Jurkat, Clone E6-1 (cell line): ENCODE data around the gene IRAK1. TPM values are rescaled to one million over a fixed set of nuclear protein-coding genes. Genes with fewer than 3 reads are reported as not detected.

ENCODE experiments used
- DNase-seq: peaks from one replicate; pipeline ENCODE4 v3.0.0-alpha.2; 2011; ENCODE audit warnings: low read depth, low spot score
- H3K4me3 ChIP-seq: 2 replicates; pipeline ENCODE4 v1.5.1; 2011; ENCODE audit warnings: mild to moderate bottlenecking, low read length, control low read depth, moderate library complexity
- polyA plus RNA-seq: library from polyadenylated mRNA; unstranded; fragments of >200 nt; gene quantifications from one replicate; pipeline ENCODE4 v1.2.1, GENCODE V29; 2012; ENCODE audit warnings: missing spikeins; ENCODE audit not compliant: insufficient read length, insufficient read depth

IRAK1 gene
- 91.1 TPM for polyA plus RNA-seq

DNA sequence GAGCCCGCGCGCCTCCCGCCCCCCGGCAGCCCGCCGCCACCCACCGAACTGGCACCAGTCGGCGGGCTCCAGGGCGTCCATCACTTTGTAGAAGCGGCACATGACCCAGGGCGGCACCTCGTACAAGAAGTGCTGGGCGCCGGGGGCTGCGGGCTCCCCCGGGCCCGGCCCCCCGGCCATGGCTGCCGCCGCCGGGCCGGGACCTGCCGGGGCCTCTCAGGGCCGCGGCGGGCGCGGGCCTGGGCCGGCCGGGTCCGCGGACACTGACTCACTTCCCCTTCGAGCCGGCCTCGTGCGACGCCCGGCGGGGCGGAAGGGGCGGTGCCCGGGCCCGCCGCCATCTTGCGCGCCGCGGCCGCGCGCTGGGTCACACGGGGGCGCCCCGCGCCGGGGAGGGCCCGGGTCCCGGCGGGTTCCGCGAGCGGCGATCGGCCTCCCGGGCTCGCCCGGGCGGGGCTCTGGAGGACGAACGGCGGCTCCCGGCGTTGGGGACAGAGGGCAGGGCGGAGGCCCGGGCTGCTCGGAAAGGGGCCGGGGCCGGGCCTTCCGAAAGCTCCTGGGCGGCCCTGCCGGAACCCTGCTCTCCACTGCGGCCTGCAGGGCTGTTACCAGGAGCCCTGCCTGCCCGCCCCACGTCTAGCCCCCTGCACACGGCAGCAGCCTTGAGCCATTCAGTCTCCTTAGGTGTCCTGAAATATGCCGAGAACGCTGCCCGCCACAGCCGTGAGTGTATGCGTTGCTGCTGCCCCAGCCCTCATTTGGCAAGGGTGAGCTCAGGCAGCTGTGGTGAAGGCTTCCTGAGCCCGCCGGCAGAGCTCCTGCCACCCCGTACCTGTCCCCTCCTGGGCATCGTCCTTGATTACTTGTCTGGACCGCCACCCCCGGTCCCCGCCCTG, at the start of gene IRAK1:
TSS of gene IRAK1 (minus strand) at position 270 of the 896 bp plus-strand sequence. CDS start at position 180, 90 bp downstream.
- H3K4me3 ChIP-seq, result peak within 1 kb of the TSS; percentile 74
- no peak for DNase-seq

DNA sequence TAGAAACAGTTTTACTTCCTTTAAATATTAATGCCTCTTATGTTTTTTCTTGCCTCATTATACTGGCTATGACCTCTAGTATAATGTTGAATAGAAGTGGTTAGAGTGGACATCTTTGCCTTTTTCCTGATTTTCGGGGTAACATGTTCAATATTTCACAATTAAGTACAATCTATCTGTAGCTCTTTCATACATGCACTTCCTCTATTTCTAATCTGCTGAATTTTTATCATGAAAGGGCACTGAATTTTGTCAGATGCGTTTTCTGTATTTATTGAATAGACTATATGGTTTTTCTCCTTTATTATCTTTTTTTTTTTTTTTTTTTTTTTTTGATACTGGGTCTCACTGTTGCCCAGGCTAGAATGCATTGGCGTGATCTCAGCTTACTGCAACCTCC, 48.9 kb upstream of the IRAK1 start:
- DNase-seq, result no peak
- no peak overlapping the region for H3K4me3 ChIP-seq

GRCh38 chrX:154064637-154065435, 45.1 kb upstream of the IRAK1 start:
- no peak overlapping the region for H3K4me3 ChIP-seq
- no peak for DNase-seq

GRCh38 chrX:154063234-154063633, 43.5 kb upstream of the IRAK1 start:
- no peak for DNase-seq
- H3K4me3 ChIP-seq, result no peak overlapping the region

DNA sequence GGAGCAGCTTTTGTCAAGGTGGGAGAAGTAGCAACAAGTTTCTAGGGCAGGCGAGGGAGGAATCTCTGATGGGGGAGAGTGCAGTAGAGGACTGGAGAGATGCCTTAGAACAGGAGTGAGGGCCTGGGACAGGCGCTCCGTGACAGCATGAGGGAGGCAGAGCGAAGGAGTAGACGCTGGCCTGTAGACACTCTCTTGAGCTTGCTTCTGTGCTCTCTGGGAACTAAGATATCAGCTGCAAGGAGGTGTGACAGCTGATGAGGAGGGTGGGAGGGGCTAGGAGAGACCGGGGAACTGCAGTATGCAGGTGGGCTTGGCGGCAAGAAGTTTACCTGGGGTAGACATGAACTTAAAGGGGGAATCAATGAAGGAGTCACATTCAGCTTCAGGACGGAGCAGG, 42.1 kb upstream of the IRAK1 start:
- H3K4me3 ChIP-seq, result no peak overlapping the region
- no peak for DNase-seq

- H3K4me3 ChIP-seq, result no peak overlapping the region
- DNase-seq, result no peak
These were observed 40.1 kb upstream of the IRAK1 start for GRCh38 chrX:154059729-154060245.

DNA sequence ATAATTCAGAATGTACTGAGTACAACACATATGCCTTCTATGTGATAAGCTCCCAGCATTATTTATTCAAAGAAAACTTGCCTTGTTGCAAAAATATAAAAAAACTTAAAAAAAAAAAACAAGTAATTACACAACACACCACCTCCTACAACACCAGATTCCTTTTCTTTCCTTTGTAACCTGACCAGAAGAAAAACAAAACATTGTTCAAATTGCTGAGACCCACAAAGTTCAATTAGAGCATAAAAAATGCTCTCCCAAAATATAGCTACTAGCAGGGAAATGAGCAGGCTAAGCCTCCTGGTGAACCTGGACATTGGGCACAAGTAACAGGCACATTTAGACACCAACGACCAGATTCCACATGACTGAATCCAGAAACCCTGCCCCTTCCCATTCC, 39.5 kb upstream of the IRAK1 start:
- no peak for DNase-seq
- no peak overlapping the region for H3K4me3 ChIP-seq

DNA sequence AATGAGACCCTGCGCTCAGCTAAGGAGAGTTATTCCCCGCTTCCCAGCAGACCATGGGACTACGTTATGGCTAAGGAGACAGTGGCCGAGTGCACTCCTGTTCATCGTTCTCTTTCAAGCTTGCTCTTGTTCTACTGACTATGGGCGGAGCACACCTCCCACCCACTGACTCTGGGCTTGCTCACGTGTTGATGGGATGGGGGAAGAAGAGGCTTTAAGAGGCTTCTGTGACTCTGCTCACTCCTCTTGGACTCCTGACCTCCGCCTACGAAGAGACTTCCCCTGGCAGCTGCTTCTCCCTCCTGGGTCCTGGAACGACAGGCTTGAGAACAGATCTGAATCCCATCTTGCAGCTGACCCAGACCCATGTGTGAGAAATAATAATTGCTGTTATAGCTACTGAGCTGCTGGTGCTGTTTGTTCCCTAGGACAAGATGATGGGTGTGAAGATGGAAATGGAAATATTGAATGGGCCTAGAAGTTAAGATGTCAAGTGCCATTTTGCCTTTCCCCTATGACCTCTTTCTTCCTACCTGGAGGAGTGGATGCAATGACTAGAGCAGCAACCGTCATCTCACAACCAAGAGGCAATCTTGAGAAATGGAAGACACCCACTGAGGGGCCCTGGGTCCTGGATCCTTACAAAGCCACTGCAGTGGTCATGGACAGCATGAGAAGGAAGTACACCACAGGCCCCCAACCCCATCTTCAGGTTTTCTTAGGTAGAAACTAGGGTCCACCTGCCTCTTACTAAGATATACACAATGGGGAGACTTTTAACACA, 38.7 kb upstream of the IRAK1 start:
- no peak for DNase-seq
- H3K4me3 ChIP-seq, result no peak overlapping the region

GRCh38 chrX:154057791-154058190, 38.1 kb upstream of the IRAK1 start:
- DNase-seq, result no peak

GRCh38 chrX:154056770-154057241, 37.1 kb upstream of the IRAK1 start:
- peak; percentile 44 for DNase-seq
- no peak overlapping the region; the same call in 1 of the 2 replicates for H3K4me3 ChIP-seq

More at GRCh38 chrX:154057791-154058190, 38.1 kb upstream of the IRAK1 start:
- no peak overlapping the region for H3K4me3 ChIP-seq

DNA sequence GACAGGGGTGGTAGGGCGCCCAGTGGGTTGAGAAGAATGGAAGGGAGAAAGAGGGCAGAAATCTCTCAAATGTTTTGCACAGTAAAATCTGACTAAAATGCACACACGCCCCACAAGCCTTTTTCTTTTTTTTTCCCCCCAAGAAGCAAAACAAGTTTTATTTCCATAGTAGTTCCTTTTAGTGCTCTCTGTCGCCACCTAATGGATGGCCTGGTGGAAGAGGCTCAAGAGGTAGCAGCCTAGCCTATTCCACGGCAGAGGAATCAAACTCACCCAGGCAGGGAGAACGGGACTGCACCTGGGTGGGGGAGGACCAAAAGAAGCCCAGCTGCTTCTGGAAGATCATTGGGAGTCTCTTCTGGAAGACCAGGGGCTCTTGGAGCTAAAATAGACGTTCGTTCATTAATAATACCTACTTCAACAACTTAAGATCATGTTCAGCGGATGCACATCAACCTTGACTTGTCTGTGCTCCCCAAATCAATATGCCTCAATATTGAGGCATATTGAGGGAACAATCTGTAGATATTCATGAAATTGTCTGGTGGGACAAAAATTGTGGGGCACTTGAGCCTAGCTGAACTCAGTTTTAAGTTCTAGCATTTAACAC, 31.6 kb upstream of the IRAK1 start:
- DNase-seq, result peak; percentile 37
- no peak overlapping the region for H3K4me3 ChIP-seq

DNA sequence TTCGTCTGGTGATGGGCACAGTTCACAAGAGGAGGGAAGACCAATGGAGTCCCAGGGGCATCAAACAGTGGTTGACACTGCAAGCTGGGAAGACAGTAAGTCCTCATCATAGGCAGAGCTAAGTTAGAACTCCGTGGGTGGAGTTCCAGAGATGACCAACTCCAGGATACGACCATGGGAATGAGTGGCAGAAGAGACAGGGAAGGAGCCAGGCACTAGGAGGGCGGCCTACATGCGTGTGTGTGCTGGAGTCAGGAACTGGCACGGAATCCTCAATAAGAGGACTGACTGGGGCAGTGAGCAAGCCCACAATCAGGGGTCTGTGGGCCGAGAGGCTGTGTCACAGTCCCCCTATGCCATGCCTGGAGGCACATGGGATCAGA, 30.4 kb upstream of the IRAK1 start:
- DNase-seq, result no peak
- no peak overlapping the region for H3K4me3 ChIP-seq

- H3K4me3 ChIP-seq, result no peak overlapping the region
- DNase-seq, result no peak
These were observed 29.8 kb upstream of the IRAK1 start for GRCh38 chrX:154049209-154050112.

GRCh38 chrX:154048398-154048797, 28.7 kb upstream of the IRAK1 start:
- DNase-seq, result no peak
- H3K4me3 ChIP-seq, result no peak overlapping the region

DNA sequence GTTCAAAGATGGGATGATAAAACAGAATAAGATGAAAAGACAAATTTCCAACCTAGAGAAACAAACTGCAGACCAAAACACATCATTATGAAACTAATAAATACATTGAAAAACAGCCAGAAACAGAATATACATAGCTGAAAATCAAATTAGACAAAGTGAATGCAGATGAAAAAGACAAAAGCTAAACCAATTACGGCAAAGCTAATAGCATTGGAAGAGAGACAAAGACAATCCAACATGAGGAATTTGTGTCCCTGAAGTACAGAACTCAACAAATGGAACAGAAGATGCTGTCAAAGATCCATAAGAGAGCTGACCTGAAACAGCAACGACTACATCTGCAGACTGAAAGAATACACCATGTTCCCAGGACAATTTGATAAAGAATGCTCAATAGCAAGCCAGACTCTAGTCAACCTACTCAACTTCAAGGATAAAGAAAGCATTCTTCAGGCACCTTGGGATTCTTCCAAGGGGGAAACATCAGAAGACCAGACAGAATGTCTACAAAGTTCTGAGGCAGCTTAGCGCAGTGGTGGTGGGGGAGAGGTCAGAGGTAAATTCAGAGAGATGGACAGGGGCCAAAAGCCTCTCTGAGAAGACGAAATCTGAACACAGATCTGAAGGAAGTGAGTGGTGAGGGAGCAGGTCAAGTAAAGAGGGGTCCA, 27.4 kb upstream of the IRAK1 start:
- H3K4me3 ChIP-seq, result no peak overlapping the region
- no peak for DNase-seq

GRCh38 chrX:154046031-154046781, 26.5 kb upstream of the IRAK1 start:
- H3K4me3 ChIP-seq, result no peak overlapping the region
- DNase-seq, result no peak
